Activated CD8-positive, alpha-beta T cell treated with anti-CD3 and anti-CD28 coated beads, Interleukin-2, amount 10 ng/mL, durations not matched to agents 7 days and 5 days (primary cell): ENCODE results near the gene TMOD1. TPM values are rescaled to one million over a fixed set of nuclear protein-coding genes. Genes with fewer than 3 reads are reported as not detected.

Source experiments
- ATAC-seq: fragments of 150-1000 bp; cut with Tn5 transposase; one replicate; pipeline ENCODE4 v1.10.0; 2021; ENCODE audit warnings: moderate library complexity
- CTCF ChIA-PET: fragments of 350-600 bp; sonication (Branson Sonifier 250); formaldehyde crosslinking; loops from one replicate; lab custom pipeline; 2021; ENCODE audit warnings: antibody characterized with exemption; lab: Charles Lee
- POLR2A ChIA-PET: fragments of 350-600 bp; sonication (Branson Sonifier 250); formaldehyde crosslinking; loops from one replicate; lab custom pipeline; 2021; ENCODE audit warnings: antibody characterized with exemption; lab: Charles Lee
- DNase-seq: peaks from one replicate; pipeline ENCODE4 v3.0.0-alpha.2; 2020
- H3K27ac Mint-ChIP-seq: one replicate; pipeline ENCODE4 v1.8.0; 2021; ENCODE audit warnings: mild to moderate bottlenecking, mixed read lengths
- H3K27me3 Mint-ChIP-seq: one replicate; pipeline ENCODE4 v1.8.0; 2021; ENCODE audit warnings: low read depth, mixed read lengths
- H3K36me3 Mint-ChIP-seq: one replicate; pipeline ENCODE4 v1.8.0; 2021; ENCODE audit warnings: low read depth, mixed read lengths
- H3K4me1 Mint-ChIP-seq: one replicate; pipeline ENCODE4 v1.8.0; 2021; ENCODE audit warnings: low read depth, mixed read lengths
- H3K4me3 Mint-ChIP-seq: one replicate; pipeline ENCODE4 v1.8.0; 2021; ENCODE audit warnings: mild to moderate bottlenecking, mixed read lengths
- H3K9me3 Mint-ChIP-seq: one replicate; pipeline ENCODE4 v1.8.0; 2022; ENCODE audit warnings: mixed read lengths; ENCODE audit not compliant: insufficient read depth
- total RNA-seq, 2 experiments: library from RNA; stranded (reverse); gene quantifications; one replicate each; pipeline ENCODE4 v1.2.3, GENCODE V29; 2021

TMOD1 gene
- total RNA-seq, 2 experiments from 2014 or later = 0.16 to 0.29 TPM

GRCh38 chr9:97500263-97500662 is 1.2 kb upstream of the TMOD1 start:
- CTCF ChIA-PET = interaction anchor here (0.6 to 1.8 kb wide), 9 partner anchors 10 to 118 kb away, joined by 3 to 7 read pairs (median 4); partner anchors contain the start of gene TDRD7
- Mint-ChIP-seq H3K4me1 (peaks cover 18% of the 10 kb centered on the region), H3K27ac (peak overlapping the region; percentile 29), H3K9me3 (no peaks in the 10 kb centered on the region), H3K36me3 (peaks cover 6% of the 10 kb centered on the region), H3K27me3 (peaks cover 44% of the 10 kb centered on the region), H3K4me3 (no peak overlapping the region)
- no peak for DNase-seq
- ATAC-seq = no peak
- POLR2A ChIA-PET = no interaction called here

DNA sequence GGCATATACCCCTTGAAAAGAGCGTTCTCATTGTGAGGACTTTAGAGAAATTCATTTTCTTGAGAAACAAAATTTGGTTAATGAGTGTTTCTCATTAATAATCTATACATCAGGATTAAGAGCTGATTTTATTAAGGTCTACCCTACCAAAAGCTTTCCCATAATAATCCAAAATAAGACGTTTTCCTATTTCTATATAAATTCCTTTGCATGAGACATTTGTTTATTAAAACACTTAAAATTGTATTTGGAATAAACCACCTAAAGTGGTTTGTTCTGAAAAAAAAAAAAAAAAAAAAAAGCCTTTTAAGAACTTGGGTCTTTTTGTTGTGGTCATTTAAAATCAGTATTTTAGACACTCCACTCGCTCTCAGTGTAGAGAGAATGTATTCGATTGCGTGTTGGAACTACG is 695 bp upstream of the TMOD1 start:
- H3K4me1 Mint-ChIP-seq = peaks cover 18% of the 10 kb centered on the region
- CTCF ChIA-PET = interaction anchor here (0.6 to 1.9 kb wide), 13 partner anchors 10 to 132 kb away, joined by 3 to 7 read pairs (median 3); partner anchors contain the start of genes NCBP1, TDRD7 and TSTD2
- peaks cover 44% of the 10 kb centered on the region for H3K27me3 Mint-ChIP-seq
- H3K9me3 Mint-ChIP-seq = no peaks in the 10 kb centered on the region
- ATAC-seq = no peak
- peaks cover 6% of the 10 kb centered on the region for H3K36me3 Mint-ChIP-seq
- POLR2A ChIA-PET = no interaction called here
- DNase-seq = no peak
- H3K27ac Mint-ChIP-seq = no peak overlapping the region
- peak overlapping the region; percentile 67 for H3K4me3 Mint-ChIP-seq

DNA sequence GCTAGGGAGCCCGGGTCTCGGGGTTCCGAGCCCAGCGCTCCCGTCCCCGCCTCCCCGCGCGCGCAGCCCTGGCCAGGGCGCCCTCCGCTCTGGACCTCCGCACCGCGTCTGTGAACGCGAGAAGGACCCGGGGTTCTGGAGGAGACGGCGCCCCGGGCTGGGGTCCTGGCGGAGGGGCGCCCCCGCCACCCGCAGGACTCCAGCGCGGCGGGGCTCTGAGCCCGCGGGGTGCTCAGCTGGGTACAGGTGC is 431 bp downstream of the TMOD1 start:
- peaks cover 44% of the 10 kb centered on the region for H3K27me3 Mint-ChIP-seq
- H3K9me3 Mint-ChIP-seq = no peaks in the 10 kb centered on the region
- peak; percentile 27 for ATAC-seq
- CTCF ChIA-PET = interaction anchor here (0.8 to 1.9 kb wide), 8 partner anchors 9 to 131 kb away, joined by 3 to 9 read pairs (median 4); partner anchors contain the start of genes NCBP1 and TSTD2
- H3K27ac Mint-ChIP-seq = no peak overlapping the region
- POLR2A ChIA-PET = interaction anchor here (0.8 kb wide), 1 partner anchor 18 kb away, joined by 3 read pairs; no protein-coding TSS in a partner anchor
- no peaks in the 10 kb centered on the region for H3K36me3 Mint-ChIP-seq
- no peak for DNase-seq
- H3K4me1 Mint-ChIP-seq = peaks cover 18% of the 10 kb centered on the region
- H3K4me3 Mint-ChIP-seq = peak overlapping the region; percentile 54

DNA sequence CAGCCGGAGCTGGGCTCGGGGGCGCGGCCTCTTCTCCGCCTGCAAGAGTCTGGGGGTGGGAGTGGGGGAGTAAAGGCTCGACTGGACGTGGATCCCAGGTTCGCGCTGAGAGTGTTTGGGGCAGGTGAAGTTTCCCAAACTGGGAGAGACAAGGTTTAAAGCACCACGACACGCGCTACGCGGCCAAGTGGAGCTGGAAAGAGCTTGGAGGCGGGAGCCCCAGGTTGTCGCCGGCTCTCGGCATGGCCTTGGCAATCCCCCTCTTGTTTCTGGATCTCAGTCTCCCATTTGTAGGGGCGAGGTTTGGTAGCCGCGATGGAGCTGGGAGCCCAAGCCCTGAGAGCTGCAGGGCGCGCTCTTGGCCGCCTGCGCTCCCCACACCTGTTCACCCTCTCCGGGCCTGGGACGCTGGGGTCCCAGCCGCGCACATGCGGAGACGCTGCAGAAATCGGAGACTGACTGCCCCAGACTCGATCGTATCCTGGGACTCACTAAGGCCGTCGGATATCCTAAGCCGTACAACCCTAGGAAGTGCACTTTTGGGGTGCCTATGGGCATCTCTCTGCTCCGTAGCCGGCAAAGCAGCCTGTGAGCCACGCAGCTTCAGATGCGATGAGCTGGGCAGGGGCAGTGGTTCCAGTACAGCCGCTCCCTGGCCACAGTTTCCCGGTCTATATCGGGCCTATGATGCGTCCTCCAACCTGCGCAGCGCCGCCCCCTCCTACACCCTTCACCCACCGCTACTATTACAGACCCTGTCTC is 937 bp downstream of the TMOD1 start:
- Mint-ChIP-seq H3K36me3 (no peaks in the 10 kb centered on the region), H3K9me3 (no peaks in the 10 kb centered on the region), H3K4me1 (peaks cover 18% of the 10 kb centered on the region), H3K27ac (no peak overlapping the region), H3K27me3 (peaks cover 44% of the 10 kb centered on the region), H3K4me3 (peak overlapping the region; percentile 54)
- ChIA-PET POLR2A (interaction anchor here (0.8 kb wide), 1 partner anchor 18 kb away, joined by 3 read pairs; no protein-coding TSS in a partner anchor), CTCF (interaction anchor here (1.0 to 1.9 kb wide), 8 partner anchors 8 to 114 kb away, joined by 3 to 9 read pairs (median 5); no protein-coding TSS in a partner anchor)
- ATAC-seq (peak; percentile 13), DNase-seq (peak; percentile 20)

DNA sequence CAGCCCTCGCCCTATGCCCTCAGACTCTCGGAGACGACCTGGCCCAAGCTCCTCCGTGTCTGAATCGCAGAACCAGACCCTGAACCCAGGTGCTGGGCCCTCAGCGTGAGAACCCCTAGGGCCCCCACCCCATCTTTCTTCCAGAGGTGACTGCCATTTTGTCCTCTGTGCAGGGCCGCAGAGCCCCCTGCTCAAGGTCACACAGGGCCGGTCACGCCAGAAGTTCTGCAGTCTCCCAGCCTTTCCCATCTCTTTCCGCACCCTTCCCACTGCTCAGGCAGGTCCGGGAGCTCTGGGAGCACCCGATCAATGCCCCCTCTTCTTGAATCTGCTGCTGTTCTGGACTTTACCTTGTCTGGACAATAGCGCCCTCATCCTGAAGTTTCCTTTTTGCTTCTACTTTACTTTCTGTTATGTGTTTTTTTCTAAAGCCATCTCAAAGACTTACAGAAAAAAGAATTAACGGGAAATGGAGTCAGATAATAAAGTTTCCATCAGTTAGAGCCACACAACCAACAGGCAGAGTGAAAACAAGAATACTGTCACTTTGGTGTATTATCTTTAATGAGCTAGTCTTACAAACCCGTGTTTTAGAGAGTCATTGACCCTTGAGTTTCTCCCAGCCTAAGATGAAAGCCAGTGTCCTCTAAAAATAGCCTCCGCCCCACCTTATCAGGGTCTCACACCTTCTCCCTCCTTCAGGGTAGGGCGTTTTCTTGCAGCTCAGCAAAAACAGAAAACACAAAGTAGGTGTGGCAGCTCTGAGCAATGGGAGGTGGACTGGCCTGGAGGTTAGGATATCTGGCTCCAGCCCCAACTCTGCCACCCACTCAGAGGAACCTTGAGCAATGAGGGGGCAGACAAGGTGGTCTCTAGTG is 1.8 kb downstream of the TMOD1 start:
- Mint-ChIP-seq H3K4me3 (peak overlapping the region; percentile 4), H3K4me1 (peaks cover 18% of the 10 kb centered on the region), H3K27me3 (peaks cover 44% of the 10 kb centered on the region), H3K36me3 (no peaks in the 10 kb centered on the region), H3K27ac (no peak overlapping the region), H3K9me3 (no peaks in the 10 kb centered on the region)
- ChIA-PET CTCF (interaction anchor here (1.2 to 1.4 kb wide), 5 partner anchors 18 to 95 kb away, joined by 3 to 9 read pairs (median 5); no protein-coding TSS in a partner anchor), POLR2A (no interaction called here)
- ATAC-seq = no peak
- DNase-seq = no peak

- H3K4me3 Mint-ChIP-seq = no peak overlapping the region
- ChIA-PET POLR2A (no interaction called here), CTCF (interaction anchor here (1.2 kb wide), 2 partner anchors 19 to 35 kb away, joined by 3 read pairs; no protein-coding TSS in a partner anchor)
- no peaks in the 10 kb centered on the region for H3K36me3 Mint-ChIP-seq
- no peak overlapping the region for H3K27ac Mint-ChIP-seq
- no peak for ATAC-seq
- H3K4me1 Mint-ChIP-seq = peaks cover 18% of the 10 kb centered on the region
- DNase-seq = no peak
- H3K9me3 Mint-ChIP-seq = no peaks in the 10 kb centered on the region
- peaks cover 46% of the 10 kb centered on the region for H3K27me3 Mint-ChIP-seq
Observed at GRCh38 chr9:97503862-97504210, 2.4 kb downstream of the TMOD1 start.

DNA sequence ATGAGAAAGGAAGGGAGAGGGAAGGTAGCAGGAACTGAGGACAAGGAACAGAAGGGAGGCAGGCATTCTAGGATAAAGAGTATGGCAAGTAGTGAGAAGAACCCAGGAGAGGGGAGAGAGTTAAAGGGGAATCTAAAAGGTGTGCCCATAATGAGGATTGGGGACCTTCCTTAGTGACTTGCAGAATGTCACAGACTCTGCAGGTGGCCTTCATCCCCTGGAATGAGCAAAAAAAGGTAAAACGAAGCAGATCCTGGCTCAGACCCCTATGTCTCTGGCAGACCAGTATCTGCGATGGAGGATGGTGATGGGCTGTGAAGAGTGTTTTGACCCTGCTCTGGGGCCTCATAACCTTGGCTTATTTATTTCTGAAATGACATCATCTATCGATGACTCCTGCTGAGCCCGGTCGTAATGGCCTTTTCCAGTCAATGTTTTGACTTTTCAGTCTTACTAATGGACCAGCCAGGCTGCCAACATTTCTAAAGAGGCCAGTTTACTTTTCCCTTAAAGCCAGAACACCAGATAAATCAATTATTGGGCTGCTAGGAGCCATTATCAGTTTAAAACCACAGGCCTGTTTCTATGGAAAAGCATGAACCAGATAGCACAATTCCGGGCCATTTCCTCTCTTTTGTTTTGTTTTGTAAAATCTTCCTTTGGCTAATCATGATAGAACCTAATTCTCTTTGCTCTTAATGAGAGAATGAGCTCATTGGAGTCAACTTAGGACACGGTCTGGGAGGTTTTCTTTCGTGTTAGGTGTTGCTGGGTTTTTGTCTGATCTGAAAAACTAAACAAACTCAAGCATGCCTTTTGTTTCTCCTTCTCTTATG is 3.1 kb downstream of the TMOD1 start:
- no peaks in the 10 kb centered on the region for H3K9me3 Mint-ChIP-seq
- no peak overlapping the region for H3K27ac Mint-ChIP-seq
- H3K4me1 Mint-ChIP-seq = peaks cover 18% of the 10 kb centered on the region
- ChIA-PET CTCF (interaction anchor here (1.2 kb wide), 2 partner anchors 19 to 36 kb away, joined by 3 read pairs; no protein-coding TSS in a partner anchor), POLR2A (no interaction called here)
- H3K36me3 Mint-ChIP-seq = no peaks in the 10 kb centered on the region
- ATAC-seq = no peak
- peaks cover 44% of the 10 kb centered on the region for H3K27me3 Mint-ChIP-seq
- peak; percentile 19 for DNase-seq
- no peak overlapping the region for H3K4me3 Mint-ChIP-seq

DNA sequence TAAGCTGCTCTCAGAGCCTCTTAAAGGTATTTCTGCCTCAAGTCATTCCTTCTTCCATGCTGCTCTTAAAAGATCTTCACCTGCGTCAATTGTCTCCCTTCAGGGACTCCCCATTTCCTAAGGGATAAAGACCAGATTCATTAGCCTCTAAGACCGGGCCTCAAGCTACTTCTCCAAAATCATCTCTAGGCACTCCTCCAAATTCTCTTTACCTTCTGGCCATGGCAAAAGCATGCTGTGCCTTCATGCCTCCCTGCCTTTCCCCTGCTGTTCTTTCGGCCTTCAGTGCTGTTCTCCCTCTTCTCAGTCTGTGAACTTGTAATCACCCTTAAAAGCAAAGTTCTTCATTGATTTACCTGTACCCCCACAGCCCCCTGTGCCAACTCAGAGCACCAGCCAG is 4.4 kb downstream of the TMOD1 start:
- no peak overlapping the region for H3K27ac Mint-ChIP-seq
- CTCF ChIA-PET = interaction anchor here (1.3 to 1.4 kb wide), 2 partner anchors 10 to 37 kb away, joined by 3 read pairs; no protein-coding TSS in a partner anchor
- ATAC-seq (no peak), DNase-seq (no peak)
- peaks cover 17% of the 10 kb centered on the region for H3K4me1 Mint-ChIP-seq
- H3K4me3 Mint-ChIP-seq = no peak overlapping the region
- no peaks in the 10 kb centered on the region for H3K9me3 Mint-ChIP-seq
- no peaks in the 10 kb centered on the region for H3K36me3 Mint-ChIP-seq
- H3K27me3 Mint-ChIP-seq = peaks cover 35% of the 10 kb centered on the region
- POLR2A ChIA-PET = no interaction called here

DNA sequence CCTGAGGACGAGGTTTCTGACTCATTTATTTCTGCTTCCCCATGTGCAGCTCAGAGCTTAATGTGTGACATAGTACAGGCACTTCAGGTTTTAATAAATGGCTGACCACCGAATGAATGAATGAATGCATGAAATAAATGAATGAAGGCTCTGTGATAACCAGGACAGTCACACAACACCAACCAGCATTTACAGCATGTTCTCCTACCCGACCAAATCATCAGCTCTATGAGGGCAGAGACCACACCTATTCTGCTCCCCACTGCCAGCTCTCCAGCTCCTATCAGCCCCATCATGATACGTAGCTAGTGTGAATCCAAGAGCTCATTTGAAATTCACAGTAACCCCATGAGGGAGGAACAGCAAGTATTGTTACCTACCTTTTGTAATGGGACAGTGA is 4.8 kb downstream of the TMOD1 start:
- Mint-ChIP-seq H3K4me1 (peaks cover 13% of the 10 kb centered on the region), H3K27me3 (peaks cover 31% of the 10 kb centered on the region), H3K9me3 (no peaks in the 10 kb centered on the region), H3K4me3 (no peak overlapping the region), H3K36me3 (no peaks in the 10 kb centered on the region), H3K27ac (no peak overlapping the region)
- ChIA-PET POLR2A (no interaction called here), CTCF (interaction anchor here (1.3 to 1.7 kb wide), 3 partner anchors 9 to 92 kb away, joined by 3 to 4 read pairs (median 3); no protein-coding TSS in a partner anchor)
- no peak for DNase-seq
- ATAC-seq = no peak

DNA sequence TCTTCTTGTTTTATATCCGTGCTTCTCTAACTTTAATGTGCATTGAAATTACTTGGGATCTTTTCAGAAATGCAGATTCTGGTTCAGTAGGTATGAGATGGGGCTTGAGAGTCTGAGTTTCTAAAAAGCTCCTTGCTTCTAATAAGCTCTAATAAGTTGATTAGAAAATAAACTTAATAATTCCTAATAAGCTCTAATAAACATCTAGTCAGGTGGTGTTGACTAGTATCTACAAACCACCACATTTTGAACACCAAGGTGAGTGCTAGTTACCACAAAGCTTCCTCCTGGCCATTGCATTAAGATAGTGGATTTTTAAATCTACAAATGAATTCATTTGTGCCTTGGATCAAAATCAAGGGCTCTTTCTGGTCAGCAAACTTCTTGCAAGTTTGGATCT is 5.3 kb downstream of the TMOD1 start:
- Mint-ChIP-seq H3K27ac (no peak overlapping the region), H3K4me1 (peaks cover 13% of the 10 kb centered on the region), H3K36me3 (no peaks in the 10 kb centered on the region), H3K27me3 (peaks cover 31% of the 10 kb centered on the region), H3K9me3 (no peaks in the 10 kb centered on the region), H3K4me3 (no peak overlapping the region)
- ChIA-PET POLR2A (no interaction called here), CTCF (interaction anchor here (1.3 to 1.7 kb wide), 3 partner anchors 9 to 92 kb away, joined by 3 to 4 read pairs (median 3); no protein-coding TSS in a partner anchor)
- DNase-seq (no peak), ATAC-seq (no peak)
